H9 (cell line): ENCODE results near the gene ECHDC1. TPM values are rescaled to one million over a fixed set of nuclear protein-coding genes. Genes with fewer than 3 reads are reported as not detected.

ENCODE experiments used
- DNase-seq: peaks from one replicate; pipeline ENCODE4 v3.0.0-alpha.2; 2017
- H2AFZ ChIP-seq: one replicate; pipeline ENCODE4 v1.6.1; 2013; ENCODE audit warnings: mild to moderate bottlenecking, low read length, control low read depth, moderate library complexity
- H2AK5ac ChIP-seq: 2 replicates; pipeline ENCODE4 v1.6.1; 2013; ENCODE audit warnings: low read length, control low read depth, mixed read lengths; ENCODE audit not compliant: insufficient read length
- H2BK120ac ChIP-seq: one replicate; pipeline ENCODE4 v1.6.1; 2013; ENCODE audit warnings: low read depth, mild to moderate bottlenecking, low read length, control low read depth, inconsistent platforms; ENCODE audit not compliant: poor library complexity, severe bottlenecking
- H2BK12ac ChIP-seq: 2 replicates; pipeline ENCODE4 v1.6.1; 2013; ENCODE audit warnings: low read length, control low read depth, mixed read lengths, low read depth; ENCODE audit not compliant: insufficient read length
- H2BK15ac ChIP-seq: 2 replicates; pipeline ENCODE4 v1.6.1; 2013; ENCODE audit warnings: low read depth, low read length, control low read depth
- H2BK20ac ChIP-seq: one replicate; pipeline ENCODE4 v1.6.1; 2013; ENCODE audit warnings: low read depth, mild to moderate bottlenecking, low read length, control low read depth, inconsistent platforms; ENCODE audit not compliant: poor library complexity, severe bottlenecking
- H2BK5ac ChIP-seq: 2 replicates; pipeline ENCODE4 v1.6.1; 2013; ENCODE audit warnings: low read length, control low read depth, mixed read lengths; ENCODE audit not compliant: insufficient read length
- H3K14ac ChIP-seq: 2 replicates; pipeline ENCODE4 v1.6.1; 2013; ENCODE audit warnings: low read length, control low read depth; ENCODE audit not compliant: insufficient read depth
- H3K18ac ChIP-seq: 2 replicates; pipeline ENCODE4 v1.6.1; 2013; ENCODE audit warnings: low read depth, mild to moderate bottlenecking, mixed read lengths, low read length, control low read depth; ENCODE audit not compliant: insufficient read length
- H3K23ac ChIP-seq: 2 replicates; pipeline ENCODE4 v1.6.1; 2013; ENCODE audit warnings: low read length, control low read depth, mixed read lengths, low read depth; ENCODE audit not compliant: insufficient read length
- H3K23me2 ChIP-seq: 2 replicates; pipeline ENCODE4 v1.6.1; 2013; ENCODE audit warnings: low read depth, mild to moderate bottlenecking, mixed read lengths, low read length, control low read depth; ENCODE audit not compliant: insufficient read length, poor library complexity, severe bottlenecking
- H3K27ac ChIP-seq: 2 replicates; pipeline ENCODE4 v1.5.1; 2013; ENCODE audit warnings: low read length, control low read depth, mixed read lengths, low read depth; ENCODE audit not compliant: insufficient read length
- H3K27me3 ChIP-seq: 2 replicates; pipeline ENCODE4 v1.6.1; 2013; ENCODE audit warnings: low read length, control low read depth, inconsistent platforms; ENCODE audit not compliant: insufficient read depth
- H3K4ac ChIP-seq: 2 replicates; pipeline ENCODE4 v1.6.1; 2013; ENCODE audit warnings: low read depth, mild to moderate bottlenecking, control low read depth, inconsistent platforms, low read length, moderate library complexity
- H3K4me1 ChIP-seq: 2 replicates; pipeline ENCODE4 v1.6.1; 2013; ENCODE audit warnings: low read length, control low read depth, inconsistent platforms; ENCODE audit not compliant: insufficient read depth
- H3K4me2 ChIP-seq: 2 replicates; pipeline ENCODE4 v1.6.1; 2013; ENCODE audit warnings: low read length, control low read depth, mixed read lengths; ENCODE audit not compliant: insufficient read length, insufficient read depth
- H3K56ac ChIP-seq: 2 replicates; pipeline ENCODE4 v1.6.1; 2013; ENCODE audit warnings: low read depth, mild to moderate bottlenecking, mixed read lengths, low read length, control low read depth; ENCODE audit not compliant: insufficient read length
- H3K79me1 ChIP-seq: 2 replicates; pipeline ENCODE4 v1.6.1; 2013; ENCODE audit warnings: low read depth, mild to moderate bottlenecking, moderate library complexity, low read length, control low read depth, inconsistent platforms; ENCODE audit not compliant: insufficient read depth, poor library complexity, severe bottlenecking
- H3K79me2 ChIP-seq: 2 replicates; pipeline ENCODE4 v1.6.1; 2013; ENCODE audit warnings: low read length, control low read depth, inconsistent platforms; ENCODE audit not compliant: insufficient read depth
- H3K9ac ChIP-seq: 2 replicates; pipeline ENCODE4 v1.6.1; 2013; ENCODE audit warnings: low read length, control low read depth, mixed read lengths; ENCODE audit not compliant: insufficient read length; ENCODE audit errors: extremely low read depth
- H3K9me3 ChIP-seq: one replicate; pipeline ENCODE4 v1.6.1; 2013; ENCODE audit warnings: low read depth, low read length, inconsistent platforms; ENCODE audit not compliant: control insufficient read depth
- H3T11ph ChIP-seq: one replicate; pipeline ENCODE4 v1.6.1; 2013; ENCODE audit warnings: mild to moderate bottlenecking, low read length, control low read depth, inconsistent platforms
- H4K20me1 ChIP-seq: one replicate; pipeline ENCODE4 v1.6.1; 2013; ENCODE audit not compliant: control insufficient read depth, insufficient read length, insufficient read depth
- H4K5ac ChIP-seq: 2 replicates; pipeline ENCODE4 v1.6.1; 2013; ENCODE audit warnings: low read depth, mild to moderate bottlenecking, mixed read lengths, low read length, control low read depth; ENCODE audit not compliant: insufficient read length
- H4K8ac ChIP-seq: replicated peaks from 2 replicates; pipeline ENCODE4 v1.6.1; 2013; ENCODE audit warnings: low read length, control low read depth, mixed read lengths, low read depth; ENCODE audit not compliant: insufficient read length
- H4K91ac ChIP-seq: 2 replicates; pipeline ENCODE4 v1.6.1; 2013; ENCODE audit warnings: low read depth, mild to moderate bottlenecking, moderate library complexity, mixed read lengths, low read length, control low read depth; ENCODE audit not compliant: insufficient read length
- H3K27ac Mint-ChIP-seq, 3 experiments: 2 replicates in 2 of 3; 3 replicates in 1 of 3; pipeline ENCODE4 v1.8.0; 2020 to 2021; ENCODE audit warnings: mixed read lengths in 3 of 3, mild to moderate bottlenecking in 1 of 3, moderate library complexity in 1 of 3
- H3K27me3 Mint-ChIP-seq: 2 replicates; pipeline ENCODE4 v1.8.0; 2021; ENCODE audit warnings: low read depth, mild to moderate bottlenecking, moderate library complexity, mixed read lengths
- H3K36me3 Mint-ChIP-seq, 3 experiments: 2 replicates in 2 of 3; 3 replicates in 1 of 3; pipeline ENCODE4 v1.8.0; 2020 to 2021; ENCODE audit warnings: low read depth in 3 of 3, mixed read lengths in 3 of 3; ENCODE audit not compliant: insufficient read depth in 1 of 3
- H3K4me1 Mint-ChIP-seq, 2 experiments: 2 replicates each; pipeline ENCODE4 v1.8.0; 2020; ENCODE audit warnings: mixed read lengths in 2 of 2
- H3K4me3 Mint-ChIP-seq, 2 experiments: 2 replicates in 1 of 2; 3 replicates in 1 of 2; pipeline ENCODE4 v1.8.0; 2020 to 2021; ENCODE audit warnings: mild to moderate bottlenecking in 2 of 2, mixed read lengths in 2 of 2, moderate library complexity in 1 of 2
- H3K9me3 Mint-ChIP-seq, 2 experiments: 2 replicates in 1 of 2; 3 replicates in 1 of 2; pipeline ENCODE4 v1.8.0; 2020; ENCODE audit warnings: mild to moderate bottlenecking in 2 of 2, mixed read lengths in 2 of 2, moderate library complexity in 1 of 2
- WGBS: extraction: QIAGEN DNeasy Blood & Tissue Kit; methylation state at CpG from one replicate; pipeline ENCODE4 v1.1.7; 2013; ENCODE audit warnings: missing lambda C conversion rate, low lambda C conversion rate, mixed read lengths; ENCODE audit not compliant: insufficient read length; ENCODE audit errors: extremely low coverage; 5-methylcytosine and 5-hydroxymethylcytosine counted together
- total RNA-seq: library from RNA; stranded (reverse); gene quantifications from 2 replicates; pipeline ENCODE4 v1.2.1, GENCODE V29; 2021
- TF ChIP-seq, protein P1 (sequence below): fragments of 200-600 bp; sonication (generic); conservative IDR thresholded peaks from 3 replicates; pipeline ENCODE4 v1.8.0; 2021; ENCODE audit warnings: antibody characterized with exemption, mild to moderate bottlenecking

Gene ECHDC1
- total RNA-seq, 1 experiment from 2014 or later: 47.8 TPM

DNA sequence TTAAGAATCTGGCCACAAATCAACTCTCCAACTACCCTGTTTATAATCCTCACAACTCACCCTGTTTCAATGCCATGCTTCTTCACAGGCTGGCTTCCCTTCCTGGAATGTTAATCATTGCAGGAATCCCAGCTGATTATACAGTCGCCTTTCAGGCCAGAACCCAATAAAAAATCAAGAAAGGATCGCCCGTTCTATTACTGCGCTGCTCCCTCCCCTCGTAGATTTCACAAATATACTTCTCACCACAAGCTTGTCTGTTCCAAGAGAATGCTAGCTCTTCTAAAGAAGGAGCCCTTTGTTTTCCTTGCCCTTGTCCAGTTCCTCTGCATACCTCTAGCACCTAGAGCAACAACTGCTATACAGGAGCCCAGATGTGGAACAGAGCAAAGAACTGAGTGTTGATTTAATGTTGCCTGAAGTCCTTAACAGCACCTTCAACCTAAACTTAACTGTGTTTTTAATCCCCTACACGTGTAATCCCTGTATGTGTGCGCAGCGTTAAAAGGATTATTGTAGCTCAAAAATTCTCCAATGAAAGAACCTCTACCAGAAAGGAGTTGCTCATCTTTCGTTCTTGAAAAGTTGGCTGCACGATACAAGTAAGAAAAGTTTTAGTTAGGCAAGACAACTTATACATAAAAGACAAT lies 988 bp downstream of the ECHDC1 start:
- Histone ChIP-seq H3K23ac (no peak overlapping the region), H3K27me3 (no peaks in the 10 kb centered on the region), H3K4ac (no peak overlapping the region), H3K79me1 (no peaks in the 10 kb centered on the region), H2BK12ac (no peak overlapping the region), H3K27ac (no peak overlapping the region), H2AFZ (no peak overlapping the region), H3K4me1 (peaks cover 11% of the 10 kb centered on the region; the same call in 1 of the 2 replicates), H3K23me2 (peaks cover 20% of the 10 kb centered on the region), H2BK120ac (no peak overlapping the region), H2BK5ac (no peak overlapping the region), H2BK15ac (no peak overlapping the region), H2AK5ac (no peak overlapping the region), H4K5ac (no peak overlapping the region), H3K18ac (no peak overlapping the region), H4K8ac (no peak overlapping the region), H2BK20ac (no peak overlapping the region), H3K14ac (no peak overlapping the region), H3K4me2 (peak overlapping the region; percentile 87), H3T11ph (no peak overlapping the region), H4K20me1 (no peaks in the 10 kb centered on the region), H3K9ac (peak overlapping the region; percentile 92), H3K79me2 (peaks cover 21% of the 10 kb centered on the region; the same call in 1 of the 2 replicates), H3K56ac (no peak overlapping the region), H4K91ac (no peak overlapping the region), H3K9me3 (no peaks in the 10 kb centered on the region)
- peak; percentile 32 for DNase-seq
- no peak overlapping the region for H3K4me3 Mint-ChIP-seq
- H3K27me3 Mint-ChIP-seq: no peaks in the 10 kb centered on the region
- WGBS: no CpG with 5 or more reads among the region's 10 CpGs
- peaks cover 0 to 6% (median 0%) of the 10 kb centered on the region in 3 experiments; a peak in 2 of 7 replicates for H3K36me3 Mint-ChIP-seq
- H3K9me3 Mint-ChIP-seq: peaks cover 0 to 5% of the 10 kb centered on the region in 2 experiments; a peak in 2 of 5 replicates
- peaks cover 14 to 27% of the 10 kb centered on the region in 2 experiments for H3K4me1 Mint-ChIP-seq
- TF ChIP-seq, protein P1, sequence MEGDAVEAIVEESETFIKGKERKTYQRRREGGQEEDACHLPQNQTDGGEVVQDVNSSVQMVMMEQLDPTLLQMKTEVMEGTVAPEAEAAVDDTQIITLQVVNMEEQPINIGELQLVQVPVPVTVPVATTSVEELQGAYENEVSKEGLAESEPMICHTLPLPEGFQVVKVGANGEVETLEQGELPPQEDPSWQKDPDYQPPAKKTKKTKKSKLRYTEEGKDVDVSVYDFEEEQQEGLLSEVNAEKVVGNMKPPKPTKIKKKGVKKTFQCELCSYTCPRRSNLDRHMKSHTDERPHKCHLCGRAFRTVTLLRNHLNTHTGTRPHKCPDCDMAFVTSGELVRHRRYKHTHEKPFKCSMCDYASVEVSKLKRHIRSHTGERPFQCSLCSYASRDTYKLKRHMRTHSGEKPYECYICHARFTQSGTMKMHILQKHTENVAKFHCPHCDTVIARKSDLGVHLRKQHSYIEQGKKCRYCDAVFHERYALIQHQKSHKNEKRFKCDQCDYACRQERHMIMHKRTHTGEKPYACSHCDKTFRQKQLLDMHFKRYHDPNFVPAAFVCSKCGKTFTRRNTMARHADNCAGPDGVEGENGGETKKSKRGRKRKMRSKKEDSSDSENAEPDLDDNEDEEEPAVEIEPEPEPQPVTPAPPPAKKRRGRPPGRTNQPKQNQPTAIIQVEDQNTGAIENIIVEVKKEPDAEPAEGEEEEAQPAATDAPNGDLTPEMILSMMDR: no peak
- H3K27ac Mint-ChIP-seq: no peak overlapping the region
